Stimulated activated CD8-positive, alpha-beta memory T cell treated with anti-CD3 and anti-CD28 coated beads, Interleukin-4, amount 100 ng/mL, for 4 hours (primary cell): ENCODE results near the gene ATP6V0C.
A peak's percentile ranks its signal among the peaks of the same experiment; 100 is the strongest.

ENCODE experiments used
- DNase-seq, 2 donors: peaks; one replicate each; pipeline ENCODE4 v3.0.0-alpha.2; 2020; ENCODE audit warnings: low read depth in 2 of 2, low spot score in 1 of 2

ATP6V0C gene

GRCh38 chr16:2490190-2491105 is 23.3 kb upstream of the ATP6V0C start:
- no peak for DNase-seq

- DNase-seq, result no peak
These were observed 21.5 kb upstream of the ATP6V0C start for GRCh38 chr16:2492292-2492691.

DNA sequence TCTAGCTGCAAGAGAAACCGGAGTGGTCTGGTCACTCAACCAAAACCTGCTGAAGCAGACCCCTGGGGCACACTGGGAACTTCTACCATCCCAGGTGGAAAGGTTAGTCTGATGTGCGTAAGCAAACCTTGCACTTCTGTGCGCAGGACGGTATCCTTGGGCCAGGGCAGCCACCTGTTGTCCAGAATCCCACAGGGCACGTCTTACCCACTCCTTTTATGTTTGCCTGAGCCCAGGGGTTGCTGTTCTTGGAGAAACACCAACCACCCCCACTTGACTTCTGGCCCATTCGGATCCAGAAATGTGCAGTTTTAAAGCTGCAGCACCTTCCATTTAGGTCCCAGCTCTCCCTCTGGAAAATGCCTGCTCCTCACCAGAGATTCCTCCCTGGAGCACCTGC is 20.1 kb upstream of the ATP6V0C start:
- no peak for DNase-seq

DNA sequence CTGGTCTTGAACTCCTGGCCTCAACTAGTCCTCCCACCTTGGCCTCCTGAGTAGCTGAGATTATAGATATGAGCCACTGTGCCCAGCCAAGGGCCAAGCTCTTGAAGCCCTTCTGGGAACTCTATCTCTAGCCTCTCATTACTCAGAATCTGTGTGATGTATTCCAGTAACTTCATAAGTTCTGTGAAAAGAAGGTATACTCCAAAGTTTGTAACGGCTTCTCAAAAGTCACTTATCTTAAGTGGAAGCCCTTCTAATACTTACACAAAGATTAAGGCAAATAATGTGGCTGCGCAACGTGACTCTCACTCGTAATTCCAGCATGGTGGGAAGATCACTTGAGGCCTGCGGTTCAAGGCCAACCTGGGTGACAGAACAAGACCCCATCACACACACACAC is 19.1 kb upstream of the ATP6V0C start:
- DNase-seq, result no peak

GRCh38 chr16:2495041-2495440 is 18.7 kb upstream of the ATP6V0C start:
- DNase-seq, result no peak

GRCh38 chr16:2496223-2497115 is 17.3 kb upstream of the ATP6V0C start:
- no peak for DNase-seq

GRCh38 chr16:2497116-2497630 is 16.6 kb upstream of the ATP6V0C start:
- no peak for DNase-seq

GRCh38 chr16:2497695-2498484 is 15.9 kb upstream of the ATP6V0C start:
- no peak for DNase-seq

DNA sequence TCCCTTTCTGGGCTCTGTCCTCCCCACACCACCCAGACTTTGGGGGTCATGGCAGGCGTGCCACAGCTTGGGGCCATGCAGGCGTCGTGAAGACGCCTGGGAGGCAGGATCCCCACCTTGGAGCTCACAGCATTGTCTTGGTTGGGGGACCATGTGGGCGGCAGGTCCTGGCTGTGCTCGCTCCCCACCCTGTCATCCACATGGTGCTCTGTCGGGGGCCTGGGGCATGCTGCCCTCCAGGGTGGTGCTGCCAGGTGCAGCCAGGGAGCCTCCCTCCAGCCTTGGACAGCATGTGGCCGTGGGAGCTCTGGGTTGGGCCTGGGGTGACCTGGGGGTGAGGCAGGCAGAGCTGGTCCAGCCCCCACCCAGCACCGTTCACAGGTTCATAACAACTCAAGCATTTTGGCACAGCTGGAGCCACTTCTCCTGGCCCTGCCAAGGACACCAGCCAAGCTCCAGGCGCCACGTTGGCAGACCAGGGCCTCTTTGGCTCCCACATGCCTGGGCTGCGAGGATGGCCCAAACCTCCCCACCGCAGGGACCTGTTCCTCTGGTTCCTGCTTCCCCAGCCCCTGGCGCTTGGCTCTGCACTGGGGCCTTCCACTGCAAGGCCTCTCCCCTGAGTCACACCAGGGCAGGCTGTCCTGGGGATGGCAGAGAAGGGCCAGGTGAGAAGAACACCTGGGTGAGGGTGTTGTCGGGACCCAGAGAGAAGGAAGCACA is 15.1 kb upstream of the ATP6V0C start:
- DNase-seq, result no peak

GRCh38 chr16:2499454-2499853 is 14.3 kb upstream of the ATP6V0C start:
- no peak for DNase-seq

GRCh38 chr16:2499890-2500429 is 13.8 kb upstream of the ATP6V0C start:
- DNase-seq, result no peak

- DNase-seq, result no peak
These were observed 13.3 kb upstream of the ATP6V0C start for GRCh38 chr16:2500430-2500917.

GRCh38 chr16:2500918-2501750 is 12.6 kb upstream of the ATP6V0C start:
- peak; percentile 57 to 66 for DNase-seq

DNA sequence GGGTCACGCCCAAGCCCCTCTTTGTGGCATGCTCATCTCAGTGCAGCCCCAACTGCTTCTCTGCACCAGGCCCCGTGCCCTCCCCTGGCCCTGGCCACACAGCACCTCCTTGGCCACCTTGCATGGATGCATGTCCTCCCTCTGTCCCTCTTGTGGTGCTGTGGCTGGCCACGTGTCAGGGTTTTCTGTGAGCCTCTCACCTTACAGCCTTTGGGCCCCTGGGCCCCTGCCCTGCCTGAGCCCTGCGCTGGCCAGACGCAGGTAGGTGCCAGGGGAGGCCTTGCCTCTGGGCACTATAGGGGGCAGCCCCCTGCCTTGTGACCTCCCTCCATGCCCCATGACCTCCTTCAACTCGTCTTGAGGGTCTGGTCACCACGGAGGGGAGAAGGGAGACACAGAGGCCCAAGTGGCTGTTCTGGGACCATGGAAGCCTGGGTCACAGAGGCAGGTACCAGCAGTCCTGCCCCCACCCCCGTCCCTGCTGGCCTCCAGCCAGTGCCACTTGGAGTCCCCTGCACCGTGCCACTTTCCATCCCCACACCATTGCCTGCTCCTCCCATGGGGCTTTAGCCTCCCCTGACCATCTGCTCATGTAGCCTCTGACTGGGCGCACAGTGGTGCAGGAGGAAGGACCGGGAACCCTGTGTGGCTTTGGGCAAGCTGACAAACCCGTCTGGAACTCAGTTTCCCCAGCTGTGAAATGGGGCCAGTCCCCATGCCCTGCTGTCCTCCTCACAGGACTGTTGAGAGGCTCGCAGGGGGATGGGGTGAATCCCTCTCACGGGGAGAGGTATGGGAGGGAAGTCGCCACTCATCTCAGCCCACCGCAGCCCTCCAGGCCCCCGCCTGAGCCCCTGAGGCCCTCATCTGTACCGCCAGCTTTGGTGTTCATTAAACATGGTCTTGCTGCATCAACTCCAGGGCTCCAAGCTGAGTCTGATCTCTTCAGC is 11.5 kb upstream of the ATP6V0C start:
- DNase-seq, result no peak

DNA sequence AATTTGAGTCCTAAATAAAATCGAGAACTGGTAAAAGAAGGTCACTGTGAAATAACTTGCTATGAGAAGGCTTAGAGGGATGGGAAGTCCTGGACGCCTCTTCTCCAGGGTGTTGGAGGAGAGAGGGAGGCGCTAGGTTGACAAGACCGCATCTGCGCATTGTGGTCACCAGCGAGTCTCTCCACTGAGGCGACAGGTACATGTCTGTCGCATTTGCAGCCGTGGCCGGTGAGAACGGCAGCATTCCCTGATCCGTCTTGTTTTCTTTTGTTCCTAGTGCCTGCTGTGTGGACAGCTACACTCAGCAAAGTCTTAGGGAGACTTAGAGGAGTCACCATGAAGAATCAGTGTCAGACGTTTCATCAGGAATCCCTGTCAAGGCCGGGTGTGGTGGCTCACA is 8.1 kb upstream of the ATP6V0C start:
- no peak for DNase-seq

GRCh38 chr16:2507052-2507659 is 6.6 kb upstream of the ATP6V0C start:
- DNase-seq, result no peak

GRCh38 chr16:2507665-2508064 is 6.1 kb upstream of the ATP6V0C start:
- no peak for DNase-seq
